GM06990 (cell line): Measurements from ENCODE around the gene ITIH4.

ENCODE experiments used
- DNase-seq: peaks from one replicate; pipeline ENCODE4 v3.0.0-alpha.2; 2011; ENCODE audit not compliant: insufficient read length; ENCODE audit errors: extremely low read depth
- H3K27me3 ChIP-seq: replicated peaks from 2 replicates; pipeline ENCODE4 v1.6.0; 2011; ENCODE audit warnings: low read length; ENCODE audit not compliant: control insufficient read depth, insufficient read depth
- H3K36me3 ChIP-seq: 2 replicates; pipeline ENCODE4 v1.5.1; 2011; ENCODE audit warnings: low read length; ENCODE audit not compliant: control insufficient read depth, insufficient read depth
- H3K4me3 ChIP-seq: replicated peaks from 2 replicates; pipeline ENCODE4 v1.5.1; 2011; ENCODE audit warnings: low read depth, mild to moderate bottlenecking, control low read depth, low read length
- TF ChIP-seq, protein P1 (sequence below): IDR thresholded peaks from 2 replicates; pipeline ENCODE4 v1.5.1; 2011; ENCODE audit warnings: low read length, control low read depth, mild to moderate bottlenecking, inconsistent platforms; ENCODE audit not compliant: insufficient read depth, poor library complexity, severe bottlenecking

Gene ITIH4

GRCh38 chr3:52786330-52787215 is 43.9 kb downstream of the ITIH4 start:
- H3K4me3 ChIP-seq: no peak overlapping the region
- TF ChIP-seq, protein P1, sequence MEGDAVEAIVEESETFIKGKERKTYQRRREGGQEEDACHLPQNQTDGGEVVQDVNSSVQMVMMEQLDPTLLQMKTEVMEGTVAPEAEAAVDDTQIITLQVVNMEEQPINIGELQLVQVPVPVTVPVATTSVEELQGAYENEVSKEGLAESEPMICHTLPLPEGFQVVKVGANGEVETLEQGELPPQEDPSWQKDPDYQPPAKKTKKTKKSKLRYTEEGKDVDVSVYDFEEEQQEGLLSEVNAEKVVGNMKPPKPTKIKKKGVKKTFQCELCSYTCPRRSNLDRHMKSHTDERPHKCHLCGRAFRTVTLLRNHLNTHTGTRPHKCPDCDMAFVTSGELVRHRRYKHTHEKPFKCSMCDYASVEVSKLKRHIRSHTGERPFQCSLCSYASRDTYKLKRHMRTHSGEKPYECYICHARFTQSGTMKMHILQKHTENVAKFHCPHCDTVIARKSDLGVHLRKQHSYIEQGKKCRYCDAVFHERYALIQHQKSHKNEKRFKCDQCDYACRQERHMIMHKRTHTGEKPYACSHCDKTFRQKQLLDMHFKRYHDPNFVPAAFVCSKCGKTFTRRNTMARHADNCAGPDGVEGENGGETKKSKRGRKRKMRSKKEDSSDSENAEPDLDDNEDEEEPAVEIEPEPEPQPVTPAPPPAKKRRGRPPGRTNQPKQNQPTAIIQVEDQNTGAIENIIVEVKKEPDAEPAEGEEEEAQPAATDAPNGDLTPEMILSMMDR: no peak
- DNase-seq: no peak
- H3K36me3 ChIP-seq: no peaks in the 10 kb centered on the region
- H3K27me3 ChIP-seq: no peaks in the 10 kb centered on the region

- Histone ChIP-seq H3K27me3 (no peaks in the 10 kb centered on the region), H3K4me3 (no peak overlapping the region), H3K36me3 (no peaks in the 10 kb centered on the region)
- TF ChIP-seq, protein P1: no peak
- DNase-seq: no peak
Measured at GRCh38 chr3:52784931-52785590, 45.4 kb downstream of the ITIH4 start.

GRCh38 chr3:52784021-52784621 is 46.4 kb downstream of the ITIH4 start:
- H3K4me3 ChIP-seq: no peak overlapping the region
- no peaks in the 10 kb centered on the region for H3K36me3 ChIP-seq
- no peaks in the 10 kb centered on the region for H3K27me3 ChIP-seq
- TF ChIP-seq, protein P1: no peak
- no peak for DNase-seq

DNA sequence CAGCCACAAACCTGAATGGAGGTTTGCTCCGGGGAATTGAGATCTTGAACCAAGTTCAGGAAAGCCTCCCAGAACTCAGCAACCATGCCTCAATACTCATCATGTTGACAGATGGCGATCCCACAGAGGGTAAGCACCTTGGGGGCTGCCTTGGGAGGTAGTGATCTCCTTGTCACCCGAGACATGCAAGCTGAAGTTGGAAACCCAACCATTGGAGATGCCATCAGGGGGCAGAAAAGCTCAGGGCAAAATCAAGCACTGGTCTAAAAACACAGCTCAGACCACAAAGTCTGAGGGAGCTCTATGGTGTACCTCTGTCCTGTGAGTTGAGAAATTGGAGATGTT is 47.3 kb downstream of the ITIH4 start:
- no peaks in the 10 kb centered on the region for H3K27me3 ChIP-seq
- TF ChIP-seq, protein P1: no peak
- H3K36me3 ChIP-seq: no peaks in the 10 kb centered on the region
- H3K4me3 ChIP-seq: no peak overlapping the region
- no peak for DNase-seq

DNA sequence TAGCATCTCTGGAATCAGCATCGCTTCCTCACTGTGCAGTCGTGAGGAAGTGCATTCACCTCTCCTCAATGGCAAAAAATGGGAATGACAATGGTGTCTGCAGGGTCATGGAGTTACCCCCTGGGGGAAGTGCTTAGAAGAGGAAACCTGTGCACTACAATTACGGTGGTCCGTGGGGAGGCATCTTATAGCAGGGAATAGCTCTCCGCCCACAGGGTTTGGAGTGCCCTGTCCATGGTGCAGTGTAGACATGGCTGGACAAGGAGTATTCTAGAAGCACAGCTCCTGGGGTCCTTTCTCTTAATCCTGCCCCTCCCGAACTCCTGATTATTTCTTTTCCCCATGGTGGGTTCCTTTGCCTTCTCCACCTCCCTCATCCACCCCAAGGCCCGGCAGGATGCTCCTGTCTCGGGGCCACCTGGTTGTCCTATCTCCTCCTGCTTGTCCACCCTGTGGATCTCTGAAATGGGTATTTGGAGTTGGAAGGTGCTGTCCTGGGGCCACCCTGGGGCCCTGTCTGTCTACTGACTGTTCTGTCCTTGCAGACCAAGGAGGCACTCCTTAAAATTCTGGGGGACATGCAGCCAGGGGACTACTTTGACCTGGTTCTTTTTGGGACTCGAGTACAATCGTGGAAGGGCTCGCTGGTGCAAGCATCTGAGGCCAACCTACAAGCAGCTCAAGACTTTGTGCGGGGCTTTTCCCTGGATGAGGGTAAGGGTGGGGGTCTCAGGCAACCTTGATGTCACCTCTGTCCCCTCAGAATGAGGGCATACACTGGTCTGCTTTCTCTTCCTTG is 47.9 kb downstream of the ITIH4 start:
- H3K36me3 ChIP-seq: no peaks in the 10 kb centered on the region
- H3K4me3 ChIP-seq: no peak overlapping the region
- no peaks in the 10 kb centered on the region for H3K27me3 ChIP-seq
- DNase-seq: no peak
- TF ChIP-seq, protein P1: no peak
